NCI-H69 (cell line): ENCODE results near the gene CAPRIN1.

Experiments
- DNase-seq: peaks from one replicate; lab custom pipeline; 2025; lab: John Stamatoyannopoulos, UW

The CAPRIN1 gene

GRCh38 chr11:34051349-34052035 lies at the start of gene CAPRIN1:
TSS of gene CAPRIN1 (plus strand) at chr11:34051731. CDS start at chr11:34052421, 690 bp downstream.
- peak; percentile 98 for DNase-seq

- DNase-seq, result peak; percentile 43
These were observed 49.1 kb upstream of the CAPRIN1 start for GRCh38 chr11:34002420-34002819.

- no peak for DNase-seq
These were observed 47.3 kb upstream of the CAPRIN1 start for GRCh38 chr11:34004236-34004635.

GRCh38 chr11:34006876-34007275 lies 44.7 kb upstream of the CAPRIN1 start:
- DNase-seq, result no peak

GRCh38 chr11:34012734-34013133 lies 38.8 kb upstream of the CAPRIN1 start:
- DNase-seq, result no peak

GRCh38 chr11:34013898-34014571 lies 37.5 kb upstream of the CAPRIN1 start:
- no peak for DNase-seq

GRCh38 chr11:34021977-34022735 lies 29.4 kb upstream of the CAPRIN1 start:
- DNase-seq, result no peak

- no peak for DNase-seq
These were observed 25.1 kb upstream of the CAPRIN1 start for GRCh38 chr11:34026432-34026831.

- DNase-seq, result peak; percentile 64
These were observed 23.8 kb upstream of the CAPRIN1 start for GRCh38 chr11:34027516-34028408.

GRCh38 chr11:34028425-34028824 lies 23.1 kb upstream of the CAPRIN1 start:
- DNase-seq, result no peak

- no peak for DNase-seq
These were observed 22.4 kb upstream of the CAPRIN1 start for GRCh38 chr11:34029176-34029575.

GRCh38 chr11:34030382-34030781 lies 21.1 kb upstream of the CAPRIN1 start:
- peak; percentile 14 for DNase-seq

- no peak for DNase-seq
These were observed 18.1 kb upstream of the CAPRIN1 start for GRCh38 chr11:34033399-34033798.

- DNase-seq, result peak; percentile 12
These were observed 17.5 kb upstream of the CAPRIN1 start for GRCh38 chr11:34034053-34034452.

GRCh38 chr11:34036456-34036855 lies 15.1 kb upstream of the CAPRIN1 start:
- DNase-seq, result no peak

GRCh38 chr11:34037016-34037415 lies 14.5 kb upstream of the CAPRIN1 start:
- no peak for DNase-seq

GRCh38 chr11:34040571-34040970 lies 11.0 kb upstream of the CAPRIN1 start:
- DNase-seq, result no peak

GRCh38 chr11:34044664-34045485 lies 6.7 kb upstream of the CAPRIN1 start:
- peak; percentile 51 for DNase-seq

GRCh38 chr11:34049028-34049427 lies 2.5 kb upstream of the CAPRIN1 start:
- DNase-seq, result no peak

- peak; percentile 23 for DNase-seq
These were observed 766 bp upstream of the CAPRIN1 start for GRCh38 chr11:34050581-34051348.
